ENCODE results near the gene EXOSC3.
"Not testable (repeated sequence)": the region's sequence is repeated elsewhere in the genome, so short reads cannot be mapped to it uniquely, and the experiment has no call there.

EXOSC3 gene

DNA sequence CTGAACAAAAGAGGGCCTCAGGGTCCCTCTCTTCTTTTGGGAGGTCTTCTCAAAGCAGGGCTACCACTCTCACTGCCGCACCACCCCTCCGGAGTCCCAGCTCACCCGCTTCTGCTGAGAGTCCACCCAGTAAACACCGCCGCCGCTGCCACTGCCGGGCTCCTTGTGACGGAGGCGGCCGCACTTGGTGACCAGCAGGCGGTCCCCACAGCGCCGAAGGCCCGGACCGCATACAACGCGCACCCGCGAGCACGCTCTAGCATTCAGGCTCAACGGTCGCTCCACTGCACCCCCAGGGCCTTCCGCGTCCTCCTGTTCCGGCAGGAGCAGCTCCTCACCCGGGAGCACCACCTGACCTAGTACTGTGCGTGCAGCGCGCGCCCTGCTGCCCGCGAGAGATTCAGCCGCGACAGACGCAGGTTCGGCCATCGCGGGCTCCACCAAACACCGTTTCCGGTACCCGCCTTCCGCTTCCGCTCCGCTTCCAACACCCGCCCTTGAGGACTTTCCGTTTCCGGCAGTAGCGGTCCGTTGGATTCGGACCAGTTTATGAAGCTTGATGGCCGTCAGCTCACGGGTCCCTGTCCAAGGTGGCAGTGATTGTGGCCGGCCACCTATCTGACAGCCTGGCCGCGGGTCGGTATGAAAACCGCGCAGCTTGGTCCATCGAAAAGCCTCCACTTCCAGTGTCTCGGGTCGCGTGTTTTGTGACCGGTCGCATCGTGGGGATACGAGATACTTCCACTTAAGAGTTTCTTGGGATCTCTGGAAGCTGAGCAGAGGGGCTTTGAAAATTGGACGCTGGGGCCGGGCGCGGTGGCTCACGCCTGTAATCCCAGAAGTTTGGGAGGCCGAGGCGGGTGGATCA is at the start of gene EXOSC3:
TSS of gene EXOSC3 (minus strand) at position 449 of the 868 bp plus-strand sequence. CDS start at position 429, 20 bp downstream.
- peak; percentile 94 for DNase-seq

DNA sequence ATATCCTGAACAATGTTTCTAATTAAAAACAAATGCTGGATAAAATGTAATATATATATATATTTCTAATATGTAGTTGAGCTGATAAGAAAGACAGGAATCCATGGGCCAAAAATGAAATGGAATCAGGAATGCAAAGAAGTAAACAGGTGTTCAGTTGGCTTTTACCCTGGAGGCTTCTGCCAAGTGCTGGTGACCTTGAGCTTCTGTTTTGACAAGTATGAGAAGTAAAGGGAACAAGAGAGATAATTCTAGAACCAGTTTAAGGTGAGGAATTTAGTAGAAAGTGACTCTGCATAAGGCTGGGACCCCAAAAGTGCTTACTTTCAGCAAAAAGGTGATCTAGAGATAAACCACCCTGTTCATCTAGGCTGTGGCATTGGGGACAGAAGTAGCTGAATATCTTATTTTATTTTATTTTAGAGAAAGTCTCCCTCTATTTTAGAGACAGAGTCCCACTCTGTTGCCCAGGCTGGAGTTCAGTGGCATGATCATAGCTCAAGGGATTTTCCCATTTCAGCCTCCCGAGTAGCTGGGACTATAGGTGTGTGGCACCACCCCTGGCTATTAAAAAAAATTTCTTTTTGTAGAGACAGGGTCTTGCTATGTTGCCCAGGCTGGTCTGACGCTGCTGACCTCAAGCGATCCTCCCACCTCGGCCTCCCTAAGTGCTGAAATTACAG is 42.8 kb upstream of the EXOSC3 start:
- no peak for DNase-seq

DNA sequence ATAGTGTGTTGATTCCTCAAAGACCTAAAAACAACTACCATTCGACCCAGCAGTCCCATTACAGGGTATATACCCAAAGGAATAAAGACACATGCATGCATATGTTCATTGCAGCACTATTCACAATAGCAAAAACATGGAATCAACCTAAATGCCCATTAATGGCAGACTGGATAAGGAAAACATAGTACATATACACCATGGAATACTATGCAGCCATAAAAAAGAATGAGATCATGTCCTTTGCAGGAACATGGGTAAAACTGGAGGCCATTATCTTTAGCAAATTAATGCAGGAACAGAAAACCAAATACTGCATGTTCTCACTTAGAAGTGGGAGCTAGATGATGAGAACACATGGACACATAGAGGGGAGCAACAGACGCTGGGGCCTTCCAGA is 40.3 kb upstream of the EXOSC3 start:
- not testable (repeated sequence) for DNase-seq

- no peak for DNase-seq
These were observed 35.3 kb upstream of the EXOSC3 start for GRCh38 chr9:37820142-37820541.

DNA sequence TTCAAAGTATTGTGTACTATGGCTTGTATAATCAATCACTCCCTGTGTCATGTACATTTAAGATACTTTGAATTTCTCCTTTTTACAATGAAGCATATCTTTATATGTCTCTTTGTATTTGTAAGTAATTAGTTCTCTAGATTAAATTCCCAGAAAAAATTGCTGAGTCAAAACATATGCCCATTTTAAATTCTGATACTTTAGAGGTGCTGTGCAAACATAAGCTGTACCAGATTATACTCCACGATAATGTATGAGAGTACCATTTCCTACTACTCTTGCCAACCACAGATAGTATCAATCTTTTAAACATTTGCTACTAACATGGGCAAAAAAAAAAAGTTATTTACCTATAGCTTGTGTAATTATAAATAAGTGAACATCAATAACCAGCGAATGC is 34.0 kb upstream of the EXOSC3 start:
- DNase-seq = no peak

DNA sequence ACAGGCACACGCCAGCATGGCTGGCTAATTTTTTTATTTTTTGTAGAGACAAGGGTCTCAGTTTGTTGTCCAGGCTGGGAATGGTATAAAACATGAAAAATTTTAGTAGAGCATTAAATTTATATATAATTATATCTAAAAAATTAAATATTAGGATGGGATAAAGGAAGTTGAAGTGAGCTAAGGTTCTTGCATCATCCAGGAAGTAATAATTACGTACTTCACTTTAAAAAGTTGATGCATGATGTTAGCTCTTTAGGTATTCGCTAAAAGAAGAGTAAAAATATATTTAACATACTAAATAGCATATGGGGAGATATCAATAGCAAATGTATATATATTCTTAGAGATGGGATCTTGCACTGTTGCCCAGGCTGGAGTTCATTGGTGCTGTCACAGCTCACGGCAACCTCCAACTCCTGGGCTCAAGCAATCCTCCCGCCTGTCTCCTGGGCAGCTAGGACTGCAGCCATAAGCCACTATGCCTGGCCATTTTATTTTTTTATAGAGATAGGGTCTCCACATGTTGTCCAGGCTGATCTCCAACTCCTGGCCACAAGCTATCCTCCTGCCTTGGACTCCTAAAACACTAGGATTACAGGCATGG is 28.0 kb upstream of the EXOSC3 start:
- DNase-seq = no peak

DNA sequence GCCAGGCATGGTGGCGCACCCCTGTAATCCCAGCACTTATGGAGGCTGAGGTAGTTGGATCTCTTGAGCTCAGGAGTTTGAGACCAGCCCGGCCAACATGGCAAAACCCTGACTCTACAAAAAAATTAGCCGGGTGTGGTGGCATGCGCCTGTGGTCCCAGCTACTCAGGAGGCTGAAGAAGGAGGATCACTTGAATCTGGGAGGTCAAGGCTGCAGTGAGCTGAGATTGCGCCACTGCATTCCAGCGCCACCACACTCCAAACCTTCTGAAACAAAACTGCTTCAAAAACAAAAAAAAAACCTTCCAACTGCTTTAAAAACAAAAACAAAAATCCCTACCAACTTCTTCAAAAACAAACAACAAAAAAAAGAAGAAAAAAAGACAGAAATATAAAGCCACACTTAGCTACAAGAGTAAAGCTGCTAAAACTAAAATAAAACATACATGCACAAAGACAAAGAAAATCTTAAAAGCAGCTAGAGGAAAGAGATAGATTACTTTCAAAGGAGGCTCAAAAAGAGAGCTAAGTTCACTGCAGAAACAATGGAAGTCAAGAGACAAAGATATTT is 27.1 kb upstream of the EXOSC3 start:
- no peak for DNase-seq

DNA sequence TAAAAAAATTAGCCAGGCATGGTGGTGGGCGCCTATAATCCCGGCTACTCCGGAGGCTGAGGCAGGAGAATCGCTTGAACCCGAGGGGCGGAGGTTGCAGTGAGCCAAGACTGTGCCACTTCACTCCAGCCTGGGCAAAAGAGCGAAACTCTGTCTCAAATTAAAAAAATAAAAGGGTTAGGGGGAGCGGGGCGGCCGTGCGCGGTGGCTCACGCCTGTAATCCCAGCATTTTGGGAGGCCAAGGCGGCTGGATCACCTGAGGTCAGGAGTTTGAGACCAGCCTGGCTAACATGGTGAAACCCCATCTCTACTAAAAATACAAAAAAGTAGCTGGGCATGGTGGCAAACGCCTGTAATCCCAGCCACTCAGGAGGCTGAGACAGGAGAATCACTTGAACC is 24.8 kb upstream of the EXOSC3 start:
- DNase-seq = not testable (repeated sequence)

DNA sequence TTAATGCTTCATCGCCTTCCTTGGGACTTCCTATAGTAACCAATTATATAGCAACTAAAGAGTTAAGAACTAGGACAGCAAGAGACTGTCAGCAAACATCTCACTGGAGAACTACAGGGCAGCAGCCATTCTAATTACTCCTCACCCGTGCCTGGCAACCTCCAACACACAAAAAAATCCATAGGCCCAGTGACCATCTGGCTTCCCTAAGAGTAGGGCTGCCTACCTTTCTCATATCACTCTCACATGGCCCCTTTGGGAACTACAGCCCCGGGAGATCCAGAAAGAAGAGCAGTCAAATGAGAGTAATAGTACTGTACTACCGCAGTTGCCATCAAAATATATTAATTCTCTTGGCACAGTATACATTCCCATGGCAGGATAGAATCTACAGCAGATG is 21.4 kb upstream of the EXOSC3 start:
- DNase-seq = no peak

DNA sequence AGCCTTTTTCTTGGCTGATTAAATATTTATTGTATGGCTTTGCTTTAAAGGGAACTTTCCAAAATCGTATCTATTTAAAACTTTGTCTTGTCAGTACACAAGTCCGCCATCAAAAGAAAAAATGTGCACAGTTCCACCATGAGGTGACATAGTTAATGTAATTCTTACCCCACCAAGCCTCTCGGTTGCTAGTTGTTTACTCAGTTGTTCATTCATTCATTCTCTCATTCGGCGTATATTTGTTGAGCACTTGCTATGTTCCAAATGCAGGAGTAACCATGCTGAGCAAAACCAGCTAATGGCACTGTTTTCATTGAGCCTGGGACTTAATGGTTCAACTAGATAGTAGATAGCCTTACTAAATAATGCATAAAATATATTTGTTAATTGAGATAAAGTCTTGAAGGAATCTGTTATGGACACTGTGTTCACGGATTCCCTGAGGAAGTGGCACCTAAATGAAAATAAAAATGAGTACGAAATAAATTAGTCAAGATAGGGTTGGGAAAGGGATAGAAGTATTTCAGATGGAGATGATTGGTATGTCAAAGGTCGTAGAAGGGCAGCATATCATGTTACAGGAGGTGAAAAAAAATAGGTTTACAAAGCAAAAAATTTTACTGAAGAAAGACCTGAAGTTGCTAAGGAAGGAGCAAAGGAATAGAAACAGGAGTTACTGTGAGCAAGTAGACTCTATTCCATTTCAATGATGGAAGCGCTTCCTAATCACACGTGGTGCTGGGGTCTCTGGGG is 17.3 kb upstream of the EXOSC3 start:
- no peak for DNase-seq

DNA sequence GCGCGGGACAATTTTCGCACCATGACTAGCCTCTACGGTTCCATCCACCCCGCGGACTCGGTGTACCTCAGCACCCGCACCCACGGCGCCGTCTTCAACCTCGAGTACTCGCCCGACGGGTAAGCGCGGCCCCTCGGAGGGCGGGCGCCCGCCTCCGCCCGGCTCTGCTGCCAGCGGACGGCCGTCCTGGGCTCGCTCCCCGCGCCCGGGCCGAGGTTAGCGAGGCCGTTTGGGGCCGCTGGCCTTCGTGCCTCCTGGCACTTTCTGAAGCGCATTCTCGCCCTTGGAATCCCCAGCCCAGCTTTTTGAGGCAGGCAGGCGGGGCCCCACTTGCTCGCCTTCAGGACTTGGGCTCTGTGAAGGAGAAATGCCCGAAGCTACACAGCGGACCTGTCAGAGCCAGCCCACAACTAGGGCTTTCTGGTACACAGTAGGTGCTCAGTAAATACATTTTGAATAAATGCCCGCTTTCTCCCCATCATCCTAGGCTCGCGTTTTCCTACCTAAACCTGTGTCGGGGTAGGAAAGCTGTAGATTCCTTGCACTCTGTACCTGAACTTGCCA is 16.5 kb upstream of the EXOSC3 start:
- no peak for DNase-seq

- DNase-seq = peak; percentile 99
These were observed 15.9 kb upstream of the EXOSC3 start, which contains the start of gene DCAF10 for GRCh38 chr9:37800631-37801286. DCAF10 (plus strand) TSS chr9:37800797; CDS start chr9:37800867, 70 bp downstream.

- no peak for DNase-seq
These were observed 13.8 kb upstream of the EXOSC3 start for GRCh38 chr9:37798677-37799076.

DNA sequence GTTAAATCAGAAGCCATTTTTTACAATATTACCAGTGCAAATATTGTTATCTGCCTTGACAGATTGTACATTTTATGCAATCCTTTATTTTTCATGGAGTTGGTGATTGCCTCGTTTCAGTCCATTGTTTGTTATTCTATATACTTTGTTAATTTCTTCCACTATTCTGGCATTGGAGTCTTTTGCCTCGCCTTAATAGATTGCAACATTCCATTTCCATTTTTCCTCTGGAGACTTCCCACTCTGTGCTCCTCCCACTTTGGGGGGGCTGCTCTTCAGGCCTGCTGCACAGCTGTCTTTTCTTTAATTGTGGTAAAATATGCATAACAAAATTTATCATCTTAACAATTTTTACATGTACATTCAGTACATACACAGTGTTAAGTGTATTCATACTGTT is 11.4 kb upstream of the EXOSC3 start:
- DNase-seq = no peak

GRCh38 chr9:37792122-37792521 is 7.3 kb upstream of the EXOSC3 start:
- DNase-seq = no peak

GRCh38 chr9:37790096-37790495 is 5.2 kb upstream of the EXOSC3 start:
- DNase-seq = no peak

DNA sequence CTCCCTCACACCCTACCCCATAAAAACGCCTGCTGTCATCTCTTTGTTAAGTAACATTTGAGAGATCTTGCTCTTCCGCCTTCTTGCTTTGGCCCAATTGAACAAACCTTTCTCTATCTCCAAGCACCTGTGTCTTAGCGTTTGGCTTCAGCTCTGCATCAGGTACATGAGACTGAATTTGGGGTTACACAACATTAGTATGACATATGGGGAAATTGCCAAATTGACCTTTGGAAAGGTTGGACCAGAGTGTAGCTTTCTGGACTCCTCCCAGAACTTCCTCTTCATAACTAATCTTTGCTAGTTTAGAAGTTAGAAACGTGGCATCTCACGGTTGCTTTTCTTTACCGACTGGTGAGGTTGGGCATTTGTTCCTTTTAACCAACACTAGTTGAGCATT is 3.5 kb upstream of the EXOSC3 start:
- no peak for DNase-seq

- no peak for DNase-seq
These were observed 2.2 kb upstream of the EXOSC3 start for GRCh38 chr9:37787059-37787458.

GRCh38 chr9:37784291-37784615 is 611 bp downstream of the EXOSC3 start:
- no peak for DNase-seq

DNA sequence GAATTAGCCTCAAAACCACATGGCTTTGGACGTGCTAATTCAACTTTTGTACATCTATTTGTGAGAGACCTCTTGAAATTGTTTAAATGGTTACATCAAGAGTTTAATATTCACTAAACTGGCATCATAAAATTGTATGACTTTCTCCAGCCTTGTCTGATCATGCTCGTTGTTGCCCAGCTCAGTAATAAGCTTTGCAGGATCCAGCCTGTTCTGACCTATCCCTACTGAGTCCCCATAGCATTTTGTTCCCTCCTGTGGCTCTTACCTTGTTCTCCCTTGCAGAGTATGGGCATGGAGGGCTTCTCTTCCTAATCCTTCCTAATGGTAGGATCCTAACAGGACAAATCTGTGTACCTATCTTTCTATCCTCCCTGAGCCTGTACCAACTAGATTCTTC is 6.3 kb downstream of the EXOSC3 start:
- DNase-seq = no peak

- no peak for DNase-seq
These were observed 8.5 kb downstream of the EXOSC3 start for GRCh38 chr9:37776328-37776727.
